ENCODE results near the gene SRSF3.

The SRSF3 gene

DNA sequence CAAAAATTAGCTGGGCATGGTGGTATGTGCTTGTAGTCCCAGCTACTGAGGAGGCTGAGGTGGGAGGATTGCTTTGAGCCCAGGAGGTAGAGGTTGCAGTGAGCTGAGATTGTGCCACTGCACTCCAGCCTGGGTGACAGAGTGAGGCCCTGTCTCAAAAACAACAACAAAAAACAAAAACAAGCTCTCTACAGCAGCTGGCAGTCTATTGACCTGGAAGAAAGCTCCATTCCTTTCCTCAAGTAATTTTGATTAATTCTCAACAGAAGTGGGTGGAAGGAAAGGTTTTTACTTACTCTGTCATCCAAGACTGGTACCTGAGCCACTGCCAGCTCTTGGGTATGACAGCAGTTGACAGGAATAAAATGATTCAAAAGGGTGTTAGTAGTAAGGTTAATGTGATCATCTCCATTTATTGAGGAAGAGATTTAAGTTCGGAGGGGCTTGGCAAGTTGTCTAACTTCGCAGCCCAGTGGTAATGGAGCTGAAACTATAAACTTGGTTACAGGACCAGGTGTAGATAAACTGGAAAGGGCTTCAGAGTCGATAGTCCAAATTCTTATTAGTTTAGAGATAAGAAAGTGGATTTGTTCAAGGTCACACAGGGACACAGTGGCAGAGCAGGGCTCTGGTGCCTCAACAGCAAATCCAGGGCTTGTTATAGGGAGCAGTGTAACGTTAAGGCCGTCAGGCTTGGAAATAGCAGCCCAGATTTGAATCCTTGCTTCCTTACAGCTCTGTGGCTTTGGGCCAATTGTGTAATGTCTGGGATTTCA lies 14.8 kb downstream of the SRSF3 start:
- TF ChIP-seq GATA3 (IDR thresholded peaks at IDR 0.05; ENCODE audit: low read depth, low read length) (no peak), GATA2 (IDR thresholded peaks at IDR 0.05; ENCODE audit: low read depth, low read length) (no peak)

DNA sequence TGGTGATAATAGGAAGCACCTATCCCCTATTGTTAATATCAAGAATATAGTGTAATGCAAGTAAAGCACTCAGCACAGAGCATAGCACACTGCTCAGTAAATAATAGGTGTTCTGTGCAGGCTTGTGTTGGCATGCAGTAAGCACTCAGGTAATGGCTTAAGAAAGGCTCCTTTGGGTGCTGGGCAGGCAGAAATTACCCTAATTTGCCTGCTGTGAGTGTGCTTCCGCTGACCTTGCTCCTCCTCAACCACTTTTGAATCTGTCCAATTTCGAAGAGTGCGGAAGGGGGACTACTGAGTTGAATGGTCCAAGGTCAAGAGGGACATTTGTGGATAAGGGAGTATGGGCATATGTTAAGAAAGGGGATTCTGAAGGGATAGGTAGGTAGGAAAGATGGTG lies 15.4 kb downstream of the SRSF3 start:
- TF ChIP-seq GATA3 (IDR thresholded peaks at IDR 0.05; ENCODE audit: low read depth, low read length): no peak
- no peak for TF ChIP-seq GATA2 (IDR thresholded peaks at IDR 0.05; ENCODE audit: low read depth, low read length)

DNA sequence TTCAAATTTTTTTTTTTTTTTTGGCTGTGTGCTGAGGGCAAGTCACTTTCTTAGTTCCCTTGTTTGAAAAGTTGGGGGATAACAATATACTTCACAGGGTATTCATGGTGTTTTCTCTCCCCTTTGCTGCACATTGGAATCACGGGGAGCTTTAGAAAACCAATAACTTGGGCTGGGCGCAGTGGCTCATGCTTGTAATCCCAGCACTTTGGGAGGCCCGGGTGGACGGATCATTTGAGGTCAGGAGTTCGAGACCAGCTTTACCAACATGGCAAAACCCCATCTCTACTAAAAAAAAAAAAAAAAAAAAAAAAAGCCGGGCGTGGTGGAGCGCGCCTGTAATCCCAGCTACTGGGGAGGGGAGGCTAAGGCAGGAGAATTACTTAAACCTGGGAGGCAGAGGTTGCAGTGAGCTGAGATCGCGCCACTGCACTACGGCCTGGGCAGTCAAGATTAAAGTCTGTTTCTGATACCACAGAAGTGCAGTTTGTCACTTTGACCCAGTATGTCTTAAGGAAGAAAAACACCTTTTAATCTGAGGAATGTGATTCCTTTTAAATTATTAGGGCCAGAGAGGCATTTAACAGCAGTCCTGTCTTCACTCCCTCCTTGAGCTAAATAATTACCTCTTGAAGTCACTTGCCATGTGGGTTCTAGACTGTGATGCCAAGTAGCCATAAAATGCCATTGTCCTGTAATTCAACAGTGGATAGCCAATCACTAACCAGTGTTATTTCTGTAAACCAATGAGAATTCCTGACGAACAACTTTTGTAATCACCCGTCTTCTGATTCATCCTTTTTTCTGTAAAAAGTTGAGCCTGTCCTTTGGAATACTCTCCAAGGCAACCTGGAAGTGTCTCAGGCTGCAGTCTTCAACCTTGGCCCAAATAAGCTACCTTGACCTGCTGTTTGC lies 16.1 kb downstream of the SRSF3 start:
- TF ChIP-seq GATA2 (IDR thresholded peaks at IDR 0.05; ENCODE audit: low read depth, low read length) (no peak), GATA3 (IDR thresholded peaks at IDR 0.05; ENCODE audit: low read depth, low read length) (no peak)

DNA sequence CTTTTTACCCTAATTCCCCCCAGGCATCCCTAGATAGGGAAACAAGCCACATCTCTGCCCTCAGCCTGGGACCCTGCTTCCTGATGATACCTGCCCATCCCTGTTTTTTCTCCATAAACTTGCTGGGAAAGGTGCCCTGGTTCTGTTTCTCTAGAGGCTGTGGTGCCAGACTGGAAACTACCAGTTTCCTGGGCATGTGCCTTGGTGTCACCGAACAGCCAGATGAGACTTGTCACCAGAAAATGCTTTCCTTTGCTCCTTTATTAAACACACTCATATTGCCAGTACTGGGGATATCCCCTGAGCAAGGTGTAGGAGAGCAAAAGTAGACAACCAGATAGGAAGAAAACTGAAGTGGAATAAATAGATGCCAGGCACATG lies 16.8 kb downstream of the SRSF3 start:
- TF ChIP-seq GATA3 (IDR thresholded peaks at IDR 0.05; ENCODE audit: low read depth, low read length): no peak
- TF ChIP-seq GATA2 (IDR thresholded peaks at IDR 0.05; ENCODE audit: low read depth, low read length): no peak

DNA sequence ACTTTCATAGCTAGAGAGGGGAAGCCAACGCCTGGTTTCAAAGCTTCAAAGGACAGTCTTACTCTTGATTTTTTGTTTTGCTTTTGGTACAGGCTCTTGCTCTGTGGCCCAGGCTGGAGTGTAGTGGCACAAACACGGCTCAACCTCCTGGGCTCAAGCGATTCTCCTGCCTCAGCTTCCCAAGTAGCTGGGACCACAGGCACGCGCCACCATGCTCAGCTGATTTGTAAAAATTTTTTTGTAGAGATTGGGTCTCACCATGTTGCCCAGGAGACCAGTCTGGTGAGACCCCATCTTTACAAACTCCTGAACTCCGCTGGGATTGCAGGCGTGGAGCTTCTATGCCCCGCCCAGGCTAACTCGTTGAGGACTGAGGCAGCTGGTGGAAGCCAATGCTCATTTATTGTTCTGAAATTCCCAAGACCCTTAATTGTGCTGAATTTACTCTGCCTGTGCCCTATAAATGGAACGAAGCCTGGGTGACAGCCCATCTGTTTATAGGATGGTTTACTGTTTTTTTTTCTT lies 18.0 kb downstream of the SRSF3 start:
- TF ChIP-seq GATA2 (IDR thresholded peaks at IDR 0.05; ENCODE audit: low read depth, low read length) (no peak), GATA3 (IDR thresholded peaks at IDR 0.05; ENCODE audit: low read depth, low read length) (no peak)

DNA sequence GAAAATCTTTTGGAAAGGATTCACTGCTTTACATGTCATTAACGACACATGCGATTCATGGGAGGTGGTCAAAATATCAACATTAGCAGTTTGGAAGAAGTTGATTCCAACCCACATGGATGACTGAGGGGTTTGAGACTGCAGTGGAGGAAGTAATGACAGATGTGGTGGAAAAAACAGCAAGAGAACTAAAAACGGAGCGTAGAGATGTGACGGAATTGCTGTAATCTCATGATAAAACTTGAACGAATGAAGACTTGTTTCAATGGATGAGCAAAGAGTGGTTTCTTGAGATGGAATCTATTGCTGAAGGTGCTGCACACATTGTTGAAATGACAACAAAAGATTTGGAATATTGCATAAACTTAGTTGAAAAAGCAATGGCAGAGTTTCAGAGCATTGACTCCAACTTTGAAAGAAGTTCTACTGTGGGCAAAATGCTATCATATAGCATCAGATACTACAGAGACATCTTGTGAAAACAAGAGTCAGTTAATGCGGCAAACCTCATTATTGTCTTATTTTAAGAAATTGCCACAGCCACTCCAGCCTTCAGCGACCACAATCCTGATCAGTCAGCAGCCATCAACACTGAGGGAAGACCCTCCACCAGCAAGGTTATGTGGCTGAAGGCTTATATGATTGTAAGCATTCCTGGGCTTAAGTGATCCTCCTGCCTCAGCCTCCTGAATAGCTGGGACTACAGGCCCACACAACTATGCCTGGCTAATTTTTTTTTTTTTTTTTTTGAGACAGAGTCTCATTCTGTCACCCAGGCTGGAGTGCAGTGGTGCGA lies 19.2 kb downstream of the SRSF3 start:
- TF ChIP-seq GATA3 (IDR thresholded peaks at IDR 0.05; ENCODE audit: low read depth, low read length) (no peak), GATA2 (IDR thresholded peaks at IDR 0.05; ENCODE audit: low read depth, low read length) (no peak)

DNA sequence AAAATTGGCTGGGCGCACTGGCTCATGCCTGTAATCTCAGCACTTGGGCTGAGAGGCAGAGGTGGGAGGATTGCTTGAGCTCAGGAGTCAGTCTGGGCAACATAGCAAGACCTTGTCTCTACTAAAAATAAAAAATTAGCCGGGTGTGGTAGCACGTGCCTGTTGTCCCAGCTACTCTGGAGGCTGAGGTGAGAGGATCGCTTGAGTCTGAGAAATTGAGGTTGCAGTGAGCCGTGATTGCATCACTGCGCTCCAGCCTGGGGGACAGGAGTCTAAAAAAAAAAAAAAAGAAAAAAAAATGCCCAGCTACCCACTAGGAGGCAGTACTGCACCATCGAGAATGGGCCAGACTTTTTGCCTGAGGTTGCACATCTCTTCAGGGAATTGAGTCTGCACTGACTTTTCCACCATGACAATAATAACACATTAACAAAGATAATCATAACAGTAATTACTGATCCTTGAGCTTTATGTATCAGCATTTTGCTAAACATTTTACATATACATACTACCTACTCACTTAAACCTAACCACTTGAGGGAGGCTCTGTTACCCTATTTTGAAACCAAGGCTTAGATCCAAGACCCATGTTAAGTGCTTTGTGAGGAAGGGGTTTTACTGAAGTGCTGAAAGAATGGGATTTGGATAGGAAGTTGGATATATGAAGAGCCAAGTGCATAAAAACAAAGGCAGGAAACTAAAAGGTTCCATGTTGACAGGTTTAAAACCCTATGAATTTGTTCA lies 21.0 kb downstream of the SRSF3 start:
- TF ChIP-seq GATA2 (IDR thresholded peaks at IDR 0.05; ENCODE audit: low read depth, low read length) (no peak), GATA3 (IDR thresholded peaks at IDR 0.05; ENCODE audit: low read depth, low read length) (no peak)

DNA sequence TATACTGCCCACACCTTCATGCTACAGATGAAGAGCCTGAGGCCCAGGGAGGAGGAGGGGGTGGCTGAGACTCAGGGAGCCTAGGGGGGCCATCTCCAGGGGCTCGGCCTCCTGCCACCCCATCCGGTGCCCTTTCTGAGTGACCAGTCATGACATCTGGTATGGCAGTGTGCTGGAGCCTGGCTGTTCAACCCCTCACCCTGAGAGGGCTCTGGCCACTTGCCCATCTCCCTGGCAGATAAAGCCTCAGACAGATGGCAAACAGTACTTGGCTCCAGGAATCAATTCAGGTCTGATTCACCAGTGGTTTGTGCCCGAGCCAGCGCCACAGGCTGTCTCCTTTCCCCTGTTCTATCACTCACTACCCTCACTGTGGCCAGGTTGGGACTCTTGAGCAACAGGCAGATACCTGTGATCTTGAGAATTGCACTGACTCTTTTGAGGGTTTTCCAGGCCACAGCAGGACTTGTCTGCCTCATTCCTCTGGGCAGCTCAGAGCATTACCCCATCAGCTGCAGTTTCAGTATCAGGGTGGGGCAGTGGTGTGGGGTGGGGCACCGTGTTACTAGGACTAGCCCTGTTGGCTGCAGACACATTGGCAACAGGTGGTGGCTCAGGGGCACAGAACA lies 22.8 kb downstream of the SRSF3 start:
- TF ChIP-seq GATA3 (IDR thresholded peaks at IDR 0.05; ENCODE audit: low read depth, low read length): peak; percentile 91
- TF ChIP-seq GATA2 (IDR thresholded peaks at IDR 0.05; ENCODE audit: low read depth, low read length): peak; percentile 100

DNA sequence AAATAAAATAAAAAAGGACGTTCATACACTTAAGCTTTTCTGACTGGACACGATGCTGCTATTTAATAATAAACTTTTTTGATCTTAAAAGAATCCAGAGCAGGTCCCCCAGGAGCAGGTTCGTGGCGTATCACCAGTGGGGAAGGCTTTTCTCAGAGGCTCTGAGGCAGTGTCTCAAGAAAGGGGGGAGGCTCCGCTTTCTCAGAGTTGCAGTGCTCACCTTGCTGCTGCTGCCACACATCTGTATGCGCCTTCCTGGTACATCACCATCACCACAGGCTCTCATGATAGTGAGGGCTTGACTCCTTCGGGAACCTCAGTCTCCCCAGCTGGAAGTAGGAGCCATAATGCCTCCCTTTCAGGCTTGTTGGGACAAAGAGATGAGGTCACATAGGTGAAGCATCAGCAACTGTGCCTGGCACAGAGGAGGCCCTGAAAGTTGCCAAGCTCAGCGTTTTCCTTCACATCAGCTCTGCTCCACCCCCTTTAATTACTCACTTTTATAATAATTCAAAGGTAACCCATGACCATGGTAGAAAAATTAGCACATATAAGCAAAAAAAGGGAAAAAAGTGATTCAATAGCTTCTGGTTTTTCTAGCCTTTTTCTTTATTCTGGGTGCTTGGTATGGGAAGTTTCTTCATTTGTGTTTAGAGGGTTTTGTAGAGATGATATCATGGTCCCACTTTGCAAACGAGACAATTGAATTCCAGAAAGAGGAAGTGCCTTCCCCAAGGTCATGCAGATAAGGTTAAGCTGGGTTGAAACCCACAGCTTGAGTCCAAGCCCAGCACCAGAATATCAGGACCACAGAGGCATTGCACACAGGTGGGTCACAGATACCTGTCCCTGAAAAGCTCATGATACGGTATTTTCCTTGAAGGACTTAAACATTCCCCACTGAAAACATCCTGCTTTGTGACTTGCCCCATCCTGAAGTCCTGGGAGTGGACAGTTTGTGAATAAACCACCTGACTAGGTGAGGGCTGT lies 24.5 kb downstream of the SRSF3 start:
- TF ChIP-seq GATA2 (IDR thresholded peaks at IDR 0.05; ENCODE audit: low read depth, low read length) (no peak), GATA3 (IDR thresholded peaks at IDR 0.05; ENCODE audit: low read depth, low read length) (no peak)

DNA sequence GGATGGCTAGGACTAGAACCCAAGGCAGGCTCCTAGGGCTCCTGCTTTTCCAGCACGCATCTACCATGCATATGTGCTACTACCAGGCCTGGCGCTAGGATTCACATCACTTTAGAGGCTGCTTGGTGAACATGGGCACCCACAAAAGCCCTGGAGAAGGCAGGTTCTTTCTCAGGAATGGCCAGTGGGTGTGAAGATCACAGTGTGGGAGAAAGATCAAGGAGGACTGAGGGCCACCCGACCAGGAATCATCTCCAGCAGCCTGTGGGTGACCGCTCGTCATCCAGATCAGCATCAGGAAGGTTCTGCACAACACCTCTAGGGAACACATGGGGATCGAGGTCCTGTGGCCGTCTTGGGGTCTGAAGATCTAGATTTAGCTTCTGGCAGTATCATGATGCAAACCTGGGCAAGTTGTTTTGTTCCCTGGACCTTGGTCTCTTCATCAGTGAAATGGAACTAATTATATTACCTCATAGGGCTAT lies 27.3 kb downstream of the SRSF3 start:
- no peak for TF ChIP-seq GATA3 (IDR thresholded peaks at IDR 0.05; ENCODE audit: low read depth, low read length)
- TF ChIP-seq GATA2 (IDR thresholded peaks at IDR 0.05; ENCODE audit: low read depth, low read length): no peak

DNA sequence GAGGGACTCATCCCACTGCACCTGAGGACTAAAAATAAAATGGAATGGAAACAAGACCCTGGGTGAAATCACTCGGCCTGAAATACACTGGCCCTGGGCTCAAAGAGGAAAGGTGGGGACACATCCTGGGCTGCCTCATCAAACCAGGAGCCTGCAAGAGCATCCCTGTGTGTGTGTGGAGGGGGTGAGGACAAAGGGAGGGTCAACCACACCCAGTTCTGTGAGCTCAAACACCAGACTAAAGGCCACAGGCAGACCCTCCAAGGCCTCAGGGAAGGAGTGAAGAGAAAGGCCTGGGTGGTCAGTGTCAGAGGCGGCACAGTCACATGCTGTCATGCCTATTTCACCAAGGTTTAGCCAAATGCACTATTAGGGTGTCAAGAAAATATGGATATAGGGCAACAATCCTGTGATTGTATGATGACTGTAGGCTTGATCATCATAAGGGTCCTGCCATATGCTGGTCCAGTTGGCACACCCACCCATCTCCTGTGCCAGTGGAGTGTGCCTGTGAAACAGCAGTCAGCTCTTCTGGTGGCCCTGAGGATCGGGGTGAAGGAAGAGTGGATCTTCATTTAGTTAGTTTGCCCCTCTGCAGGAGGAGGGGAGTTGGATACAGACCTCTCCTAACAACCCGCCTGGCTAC lies 28.9 kb downstream of the SRSF3 start:
- TF ChIP-seq GATA3 (IDR thresholded peaks at IDR 0.05; ENCODE audit: low read depth, low read length) (no peak), GATA2 (IDR thresholded peaks at IDR 0.05; ENCODE audit: low read depth, low read length) (no peak)

Measured in SH-SY5Y (cell line).